ENCODE measurements around the gene OTOA.
"Not testable (repeated sequence)": the region's sequence is repeated elsewhere in the genome, so short reads cannot be mapped to it uniquely, and the experiment has no call there.

GRCh38 chr16:21674456-21674855 is 10.7 kb downstream of the OTOA start:
- not testable (repeated sequence) for TF ChIP-seq YY1 (IDR thresholded peaks at IDR 0.05; ENCODE audit: insufficient read depth, insufficient read length); SUZ12 (IDR thresholded peaks at IDR 0.05; ENCODE audit: extremely low read depth, insufficient read depth, insufficient read length)
